ENCODE data around the gene MORN4.
"Not testable (repeated sequence)": the region's sequence is repeated elsewhere in the genome, so short reads cannot be mapped to it uniquely, and the experiment has no call there.

The MORN4 gene

DNA sequence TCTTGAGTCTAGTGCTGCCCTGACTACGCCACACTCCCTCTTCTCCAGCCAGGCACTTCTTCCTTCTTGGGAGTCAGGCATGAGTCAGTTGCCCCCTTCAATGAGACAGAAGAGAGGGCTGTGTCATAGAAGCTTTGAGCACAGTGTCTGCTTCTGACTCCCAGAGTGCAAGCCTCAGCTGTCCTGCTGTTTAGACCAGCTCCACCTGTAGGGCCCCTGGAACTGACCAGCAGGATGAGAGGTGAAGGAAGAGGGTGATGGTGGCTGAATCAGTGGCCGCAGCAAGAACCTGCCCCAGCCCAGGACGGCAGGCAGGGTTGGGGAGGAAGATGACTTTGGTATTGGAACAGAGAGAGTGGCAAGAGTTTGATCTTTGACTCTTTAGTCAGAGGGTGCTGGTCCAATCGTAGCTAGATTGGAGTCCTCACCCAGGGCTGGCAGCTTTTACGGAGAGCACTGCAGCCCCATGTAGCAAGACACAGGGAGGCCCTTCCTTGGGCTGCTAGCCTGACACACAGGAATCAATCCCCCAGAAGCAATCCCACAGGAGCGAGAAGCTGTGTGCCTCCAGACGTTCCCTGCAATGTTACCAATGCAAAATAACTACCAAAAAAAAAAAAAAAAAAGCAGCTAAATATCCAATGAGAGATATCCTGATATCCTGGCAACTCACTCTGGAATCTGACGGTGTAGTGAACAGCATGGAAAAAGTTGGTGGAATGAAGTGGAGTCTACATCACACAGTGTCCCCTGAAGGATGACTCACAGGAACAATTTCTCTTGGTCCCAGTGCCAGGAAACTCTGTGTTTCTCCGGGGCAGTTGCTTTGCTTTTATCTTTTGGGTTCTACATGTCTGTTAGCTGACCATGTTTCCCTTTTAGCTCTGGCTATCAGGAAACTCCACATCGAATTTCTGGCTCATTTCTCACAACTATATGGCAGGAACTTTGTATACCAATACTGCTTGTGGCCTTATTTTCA is 36.9 kb downstream of the MORN4 start:
- no peak for FAIRE-seq

DNA sequence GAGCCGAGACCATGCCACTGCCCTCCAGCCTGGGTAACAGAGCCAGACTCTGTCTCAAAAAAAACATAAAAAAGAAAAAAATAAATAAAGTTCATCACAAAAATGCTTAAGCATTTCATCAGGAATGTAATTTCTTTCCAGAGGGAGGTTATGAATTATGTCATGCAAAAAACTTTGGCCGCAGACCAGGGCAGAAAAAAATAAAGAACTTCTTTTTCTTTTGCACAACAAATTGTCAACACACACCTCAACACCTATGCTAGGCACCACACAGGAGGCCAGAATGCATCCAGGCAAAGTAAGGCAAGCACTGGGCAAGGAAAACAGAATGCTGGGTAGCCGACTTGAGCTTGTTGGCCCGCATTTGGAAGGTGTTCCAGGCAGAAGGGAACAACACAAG is 39.9 kb downstream of the MORN4 start:
- no peak for FAIRE-seq

- no peak for FAIRE-seq
Measured at GRCh38 chr10:97590748-97591495, 42.4 kb downstream of the MORN4 start.

GRCh38 chr10:97590082-97590747 is 43.1 kb downstream of the MORN4 start:
- FAIRE-seq: no peak

GRCh38 chr10:97589479-97589878 is 43.8 kb downstream of the MORN4 start, which contains the start of gene C10orf62:
Gene C10orf62, plus strand, starts transcription at chr10:97589721. Its CDS starts 177 bp downstream, at chr10:97589898.
- no peak for FAIRE-seq

DNA sequence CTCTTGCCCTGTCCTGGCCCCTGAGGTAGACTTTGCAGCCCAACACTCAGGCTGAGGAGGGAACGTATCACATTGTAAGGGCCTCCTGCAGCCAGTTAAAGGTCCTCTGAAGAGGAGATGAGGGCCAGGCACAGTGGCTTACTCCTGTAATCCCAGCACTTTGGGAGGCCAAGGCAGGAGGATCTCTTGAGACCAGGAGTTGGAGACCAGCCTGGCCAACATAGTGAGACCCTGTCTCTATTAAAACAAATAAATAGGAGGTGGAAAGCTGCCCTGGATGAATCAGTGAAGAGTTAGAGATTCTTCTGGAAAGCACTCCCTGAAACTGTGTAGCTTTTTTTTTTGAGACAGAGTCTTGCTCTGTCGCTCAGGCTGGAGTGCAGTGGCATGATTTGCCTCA is 46.1 kb downstream of the MORN4 start:
- FAIRE-seq: no peak

GRCh38 chr10:97585439-97585811 is 47.9 kb downstream of the MORN4 start:
- FAIRE-seq: no peak

GRCh38 chr10:97584798-97585438 is 48.4 kb downstream of the MORN4 start:
- no peak for FAIRE-seq

DNA sequence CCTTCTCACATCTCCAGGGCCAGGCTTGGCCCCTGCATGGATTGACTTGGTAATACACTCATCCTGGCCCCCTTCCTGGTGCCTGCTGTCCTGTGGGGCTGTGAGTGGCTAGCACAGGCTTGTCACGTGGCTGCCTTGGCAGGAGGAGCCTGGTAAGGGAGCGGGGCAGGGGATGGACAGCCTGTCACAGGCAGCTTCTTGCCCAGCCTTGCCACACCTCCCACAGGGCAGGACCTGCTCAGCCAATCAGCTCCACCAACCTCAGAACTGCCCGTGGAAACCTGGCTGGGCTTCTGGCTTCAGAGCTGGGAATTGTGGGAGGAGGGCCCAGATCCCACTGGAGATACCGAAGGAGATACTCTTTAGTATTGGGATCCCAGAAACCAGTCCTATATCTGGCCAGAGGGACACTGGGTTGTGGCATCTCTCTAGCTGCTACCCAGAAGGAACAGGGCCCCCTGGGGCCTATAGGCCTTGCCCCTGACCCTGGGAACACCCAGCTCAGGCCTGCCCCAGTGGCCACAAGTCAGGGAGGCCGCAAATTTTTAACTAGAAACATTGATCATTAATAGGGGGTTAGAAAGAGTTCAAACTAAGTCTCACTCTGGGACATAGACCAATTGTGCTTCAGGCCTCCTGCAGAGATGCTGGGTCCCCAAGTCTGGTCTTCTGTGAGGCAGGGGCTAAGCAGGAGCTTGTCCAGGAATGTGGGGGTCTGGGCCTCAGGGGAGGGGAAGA is 49.1 kb downstream of the MORN4 start, which contains the start of gene HOGA1:
Gene HOGA1, plus strand, starts transcription at position 330 of the 738 bp plus-strand sequence. Its CDS starts 315 bp downstream, at position 645.
- no peak for FAIRE-seq

GRCh38 chr10:97583476-97583875 is 49.8 kb downstream of the MORN4 start:
- FAIRE-seq: no peak

GRCh38 chr10:97582169-97582568 is 51.1 kb downstream of the MORN4 start:
- no peak for FAIRE-seq

- FAIRE-seq: no peak
Measured at GRCh38 chr10:97580421-97581367, 52.6 kb downstream of the MORN4 start.

- FAIRE-seq: no peak
Measured at GRCh38 chr10:97578171-97578844, 55.0 kb downstream of the MORN4 start.

GRCh38 chr10:97577701-97578100 is 55.6 kb downstream of the MORN4 start:
- FAIRE-seq: no peak

GRCh38 chr10:97576487-97576886 is 56.8 kb downstream of the MORN4 start:
- not testable (repeated sequence) for FAIRE-seq

DNA sequence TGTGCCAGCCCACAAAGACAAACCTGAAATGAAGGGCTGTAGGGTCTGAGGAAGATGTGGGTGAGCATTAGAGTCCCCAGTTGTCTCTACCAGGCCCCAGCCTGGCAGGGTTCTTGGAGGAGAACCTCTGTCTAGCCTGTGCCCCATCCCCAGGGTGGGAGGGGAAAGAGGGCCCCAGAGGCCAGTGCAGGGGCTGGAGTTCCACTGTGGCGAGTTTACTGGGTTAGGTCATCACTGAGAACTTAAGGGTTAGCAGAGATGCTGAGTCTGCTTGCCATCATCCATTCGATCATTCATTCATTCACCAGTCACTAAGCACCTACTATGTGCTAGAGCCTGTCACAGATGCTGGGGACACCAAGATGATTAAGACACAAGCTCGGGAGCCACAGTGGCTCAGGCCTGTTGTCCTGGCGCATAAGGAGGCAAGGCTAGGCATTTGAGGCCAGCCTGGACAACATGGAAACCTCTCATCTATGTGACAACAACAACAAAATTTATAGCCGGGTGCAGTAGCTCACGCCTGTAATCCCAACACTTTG is 58.1 kb downstream of the MORN4 start:
- no peak for FAIRE-seq

DNA sequence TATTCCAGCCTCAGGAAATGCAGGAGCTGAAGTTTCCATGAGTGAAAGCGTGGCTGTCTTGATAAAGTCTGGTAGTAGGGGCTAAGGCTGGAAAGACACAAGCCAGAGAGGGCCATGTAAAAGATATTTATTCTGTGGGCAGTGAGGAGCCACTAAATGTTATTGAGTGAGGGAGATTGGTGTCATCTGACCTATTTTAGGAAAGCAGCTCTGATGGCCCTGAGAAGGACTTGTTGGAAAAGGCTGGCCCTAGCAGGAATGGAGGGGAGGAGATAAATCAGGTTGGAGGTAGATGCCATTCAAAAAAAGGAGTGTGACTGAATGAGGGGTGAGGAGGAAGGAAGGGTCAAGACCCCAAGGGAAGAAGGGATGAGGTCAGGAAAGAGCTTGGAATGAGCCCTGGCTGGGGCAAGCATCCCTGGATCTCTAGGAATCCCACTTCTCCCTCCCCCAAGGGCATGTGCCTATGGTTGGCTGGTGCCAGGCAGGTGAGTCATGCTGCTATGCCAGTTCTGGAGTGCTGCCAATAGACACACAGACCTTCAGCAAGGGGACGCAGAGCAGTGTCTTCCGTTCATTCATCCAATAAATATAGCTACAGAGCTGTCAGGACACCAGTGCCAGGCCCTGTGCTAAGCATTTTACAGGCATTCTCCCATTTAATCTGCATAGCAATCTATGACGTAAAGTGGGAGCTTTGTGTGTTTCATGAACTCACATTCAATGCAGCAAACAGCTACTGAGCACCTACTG is 58.8 kb downstream of the MORN4 start:
- FAIRE-seq: no peak

DNA sequence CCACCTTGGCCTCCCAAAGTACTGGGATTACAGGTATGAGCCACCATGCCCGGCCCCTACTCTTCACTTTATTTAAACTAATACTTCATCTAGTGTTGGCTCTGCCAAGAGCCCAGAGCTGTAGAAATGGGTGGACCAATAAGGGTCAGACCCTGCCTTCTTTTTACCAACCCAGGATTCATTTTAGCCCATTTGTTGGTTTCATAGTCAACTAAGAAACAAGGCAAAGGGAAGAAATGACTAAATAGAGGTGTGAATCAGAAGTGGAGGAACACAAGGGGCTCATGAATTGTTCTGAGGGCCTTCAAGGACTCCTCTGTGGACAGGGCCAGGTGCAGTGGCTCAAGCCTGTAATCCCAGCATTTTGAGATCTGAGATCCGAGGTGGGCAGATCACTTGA is 59.6 kb downstream of the MORN4 start:
- FAIRE-seq: no peak

- no peak for FAIRE-seq
Measured at GRCh38 chr10:97573021-97573420, 60.3 kb downstream of the MORN4 start.
